ENCODE results near the gene DGLUCY.

DNA sequence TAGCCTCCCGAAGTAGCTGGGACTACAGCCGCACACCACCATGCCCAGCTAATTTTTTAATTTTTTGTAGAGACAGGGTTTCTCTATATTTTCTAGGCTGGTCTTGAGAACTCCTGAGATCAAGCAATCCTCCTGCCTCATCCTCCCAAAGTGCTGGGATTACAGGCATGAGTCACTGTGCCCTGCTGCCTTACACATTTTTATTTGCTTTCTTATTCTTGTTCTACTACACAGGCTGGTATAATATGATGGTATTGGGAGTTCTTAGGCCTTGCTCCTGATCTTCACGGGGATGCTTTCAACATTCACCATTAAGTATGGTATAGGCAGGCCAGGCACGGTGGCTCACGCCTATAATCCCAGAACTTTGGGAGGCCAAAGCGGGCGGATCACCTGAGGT, 21.2 kb downstream of the DGLUCY start:
- TF ChIP-seq, protein P1, sequence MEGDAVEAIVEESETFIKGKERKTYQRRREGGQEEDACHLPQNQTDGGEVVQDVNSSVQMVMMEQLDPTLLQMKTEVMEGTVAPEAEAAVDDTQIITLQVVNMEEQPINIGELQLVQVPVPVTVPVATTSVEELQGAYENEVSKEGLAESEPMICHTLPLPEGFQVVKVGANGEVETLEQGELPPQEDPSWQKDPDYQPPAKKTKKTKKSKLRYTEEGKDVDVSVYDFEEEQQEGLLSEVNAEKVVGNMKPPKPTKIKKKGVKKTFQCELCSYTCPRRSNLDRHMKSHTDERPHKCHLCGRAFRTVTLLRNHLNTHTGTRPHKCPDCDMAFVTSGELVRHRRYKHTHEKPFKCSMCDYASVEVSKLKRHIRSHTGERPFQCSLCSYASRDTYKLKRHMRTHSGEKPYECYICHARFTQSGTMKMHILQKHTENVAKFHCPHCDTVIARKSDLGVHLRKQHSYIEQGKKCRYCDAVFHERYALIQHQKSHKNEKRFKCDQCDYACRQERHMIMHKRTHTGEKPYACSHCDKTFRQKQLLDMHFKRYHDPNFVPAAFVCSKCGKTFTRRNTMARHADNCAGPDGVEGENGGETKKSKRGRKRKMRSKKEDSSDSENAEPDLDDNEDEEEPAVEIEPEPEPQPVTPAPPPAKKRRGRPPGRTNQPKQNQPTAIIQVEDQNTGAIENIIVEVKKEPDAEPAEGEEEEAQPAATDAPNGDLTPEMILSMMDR (conservative IDR thresholded peaks at IDR 0.05; ENCODE audit: low read length) = no peak
- no peak for TF ChIP-seq EZH2phosphoT487 (IDR thresholded peaks at IDR 0.05; ENCODE audit: borderline replicate concordance)
